Activated T-cell treated with anti-CD3 and anti-CD28 coated beads, Interleukin-2, amount 50 U/mL, for 4 hours (primary cell): ENCODE measurements around the gene RYR3. TPM values are rescaled to one million over a fixed set of nuclear protein-coding genes. Genes with fewer than 3 reads are reported as not detected.

Experiments
- ATAC-seq, 2 donors: fragments of 200-7000 bp; cut with Tn5 transposase; one replicate each; pipeline ENCODE4 v1.10.0; 2021
- DNase-seq: peaks from one replicate; pipeline ENCODE4 v3.0.0-alpha.2; 2020
- H3K27me3 Mint-ChIP-seq: one replicate; pipeline ENCODE4 v1.8.0; 2021; ENCODE audit warnings: low read depth, mixed read lengths
- H3K36me3 Mint-ChIP-seq: one replicate; pipeline ENCODE4 v1.8.0; 2022; ENCODE audit warnings: mixed read lengths; ENCODE audit not compliant: insufficient read depth
- H3K4me1 Mint-ChIP-seq: one replicate; pipeline ENCODE4 v1.8.0; 2021; ENCODE audit warnings: low read depth, mixed read lengths
- H3K4me3 Mint-ChIP-seq: one replicate; pipeline ENCODE4 v1.8.0; 2021; ENCODE audit warnings: mild to moderate bottlenecking, moderate library complexity, mixed read lengths
- H3K9me3 Mint-ChIP-seq: one replicate; pipeline ENCODE4 v1.8.0; 2021; ENCODE audit warnings: mixed read lengths
- total RNA-seq, 3 donors: library from RNA; stranded (reverse); gene quantifications; one replicate each; pipeline ENCODE4 v1.2.1, GENCODE V29; 2021

The RYR3 gene
- total RNA-seq, 3 donors from 2014 or later, result not detected

DNA sequence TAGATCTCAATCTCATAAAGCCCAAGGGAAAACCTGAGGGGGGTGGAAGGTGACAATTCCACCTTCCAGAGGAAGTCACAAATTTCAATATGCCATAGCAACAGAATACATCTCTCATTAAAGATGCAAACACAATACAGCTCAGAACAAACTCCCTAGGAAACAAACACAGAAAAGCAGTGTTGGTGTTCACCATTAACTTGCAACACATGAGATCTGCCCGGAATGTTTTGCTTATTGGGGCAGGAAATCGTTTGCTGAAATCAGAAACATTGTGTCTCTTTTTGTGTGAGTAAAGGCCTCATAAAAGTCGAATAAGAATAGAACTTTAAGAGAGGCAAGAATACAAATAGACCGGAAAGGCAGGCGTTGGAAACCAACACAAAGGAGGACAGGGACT, 5.8 kb upstream of the RYR3 start:
- Mint-ChIP-seq H3K9me3 (no peaks in the 10 kb centered on the region), H3K4me3 (no peak overlapping the region), H3K27me3 (peaks cover 20% of the 10 kb centered on the region), H3K4me1 (no peaks in the 10 kb centered on the region), H3K36me3 (no peaks in the 10 kb centered on the region)
- ATAC-seq (no peak), DNase-seq (no peak)

- Mint-ChIP-seq H3K9me3 (no peaks in the 10 kb centered on the region), H3K4me1 (peaks cover 4% of the 10 kb centered on the region), H3K36me3 (no peaks in the 10 kb centered on the region), H3K27me3 (peaks cover 52% of the 10 kb centered on the region), H3K4me3 (no peak overlapping the region)
- ATAC-seq (no peak), DNase-seq (no peak)
These were observed 1.0 kb upstream of the RYR3 start for GRCh38 chr15:33309602-33310276.

DNA sequence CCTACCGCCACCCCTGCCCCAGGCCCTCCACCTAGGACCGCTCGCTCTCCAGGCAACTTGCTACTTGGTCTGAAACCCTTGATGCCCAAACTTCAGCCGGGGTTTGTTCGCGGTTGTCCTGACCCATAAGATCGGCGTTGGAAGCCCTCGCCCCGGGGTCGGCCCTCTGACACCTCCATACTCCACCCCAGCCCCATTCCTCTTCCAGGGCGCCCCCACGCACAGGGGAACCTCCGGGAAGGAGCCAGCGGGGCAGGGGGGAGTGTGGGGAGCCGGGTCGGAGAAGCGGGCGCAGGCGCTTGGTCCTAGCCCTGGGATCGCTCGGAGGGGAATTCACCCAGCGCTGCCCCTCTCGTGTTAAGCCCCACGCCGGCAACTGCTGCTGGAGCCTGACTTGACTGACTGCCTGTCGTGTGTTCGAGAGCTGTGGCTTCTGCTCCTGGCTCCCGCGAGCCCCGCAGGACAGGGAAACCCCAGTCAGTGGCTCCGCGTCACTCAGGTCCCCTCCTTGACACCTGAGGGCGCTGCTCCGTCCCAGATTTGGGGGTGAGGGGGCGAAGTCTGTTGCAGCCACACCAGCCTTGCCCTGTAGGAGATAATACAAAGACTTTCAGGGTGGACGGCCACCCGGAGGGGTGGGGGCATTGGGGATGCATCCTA, 675 bp downstream of the RYR3 start:
- Mint-ChIP-seq H3K9me3 (no peaks in the 10 kb centered on the region), H3K4me1 (peaks cover 4% of the 10 kb centered on the region), H3K36me3 (no peaks in the 10 kb centered on the region), H3K27me3 (peaks cover 58% of the 10 kb centered on the region), H3K4me3 (no peak overlapping the region)
- no peak for DNase-seq
- no peak for ATAC-seq

- Mint-ChIP-seq H3K27me3 (peaks cover 61% of the 10 kb centered on the region), H3K4me3 (no peak overlapping the region)
These were observed 2.7 kb downstream of the RYR3 start for GRCh38 chr15:33313491-33313890.

GRCh38 chr15:33314069-33314468, 3.3 kb downstream of the RYR3 start:
- Mint-ChIP-seq H3K36me3 (no peaks in the 10 kb centered on the region), H3K27me3 (peaks cover 55% of the 10 kb centered on the region)

More at GRCh38 chr15:33313491-33313890, 2.7 kb downstream of the RYR3 start:
- Mint-ChIP-seq H3K9me3 (no peaks in the 10 kb centered on the region), H3K36me3 (no peaks in the 10 kb centered on the region), H3K4me1 (peaks cover 4% of the 10 kb centered on the region)
- no peak for ATAC-seq
- DNase-seq, result no peak

DNA sequence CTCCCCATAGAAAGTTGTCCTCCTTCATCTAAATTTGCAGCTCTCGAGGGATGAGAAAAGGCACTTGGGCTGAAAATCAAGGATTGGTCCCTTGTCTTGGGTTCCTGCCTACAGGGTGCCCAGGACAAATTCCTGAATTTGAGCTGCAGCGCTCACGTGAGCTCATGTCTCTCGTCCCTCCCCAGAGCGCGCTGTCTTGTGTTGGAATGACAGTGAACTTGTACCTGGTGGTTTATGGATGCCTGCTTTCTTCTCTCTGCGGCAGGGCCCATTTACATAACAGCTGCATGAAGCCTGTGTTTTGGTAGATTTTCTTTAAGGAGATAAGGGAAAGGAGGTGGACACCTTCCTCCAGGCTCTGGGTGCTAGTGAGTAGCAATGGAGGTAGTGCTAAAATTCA, 4.3 kb downstream of the RYR3 start:
- no peak for DNase-seq
- Mint-ChIP-seq H3K27me3 (peaks cover 47% of the 10 kb centered on the region), H3K4me3 (no peak overlapping the region), H3K36me3 (no peaks in the 10 kb centered on the region), H3K4me1 (peaks cover 3% of the 10 kb centered on the region), H3K9me3 (no peaks in the 10 kb centered on the region)
- no peak for ATAC-seq

More at GRCh38 chr15:33314069-33314468, 3.3 kb downstream of the RYR3 start:
- H3K4me1 Mint-ChIP-seq, result peaks cover 4% of the 10 kb centered on the region
- no peaks in the 10 kb centered on the region for H3K9me3 Mint-ChIP-seq
- DNase-seq (no peak), ATAC-seq (no peak)
- H3K4me3 Mint-ChIP-seq, result no peak overlapping the region

DNA sequence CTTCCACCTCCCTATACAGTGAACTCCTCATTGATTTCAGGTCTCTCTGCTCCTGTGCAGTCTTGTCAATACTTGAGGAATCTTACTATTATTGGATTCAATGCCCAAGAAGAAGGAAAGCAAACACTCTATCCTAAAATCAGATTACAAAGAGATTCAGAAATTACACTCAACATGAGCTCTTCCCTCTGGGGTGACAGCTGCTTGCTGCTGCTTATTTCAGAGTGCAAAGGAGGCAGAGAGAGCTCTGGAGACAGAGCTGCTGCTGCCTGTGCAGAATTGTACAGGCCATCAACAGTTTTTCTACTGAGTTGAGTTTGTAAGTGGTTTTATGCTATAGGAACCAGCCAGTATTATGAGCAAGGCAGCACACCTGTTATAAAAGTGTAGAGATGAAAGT, 7.1 kb downstream of the RYR3 start:
- Mint-ChIP-seq H3K27me3 (peaks cover 28% of the 10 kb centered on the region), H3K4me1 (no peaks in the 10 kb centered on the region), H3K36me3 (no peaks in the 10 kb centered on the region), H3K4me3 (no peak overlapping the region), H3K9me3 (no peaks in the 10 kb centered on the region)
- ATAC-seq, result no peak
- no peak for DNase-seq

- no peaks in the 10 kb centered on the region for H3K36me3 Mint-ChIP-seq
- H3K4me1 Mint-ChIP-seq, result peaks cover 10% of the 10 kb centered on the region
- peaks cover 12% of the 10 kb centered on the region for H3K27me3 Mint-ChIP-seq
- DNase-seq (no peak), ATAC-seq (no peak)
- no peaks in the 10 kb centered on the region for H3K9me3 Mint-ChIP-seq
- no peak overlapping the region for H3K4me3 Mint-ChIP-seq
These were observed 9.2 kb downstream of the RYR3 start for GRCh38 chr15:33320017-33320416.

DNA sequence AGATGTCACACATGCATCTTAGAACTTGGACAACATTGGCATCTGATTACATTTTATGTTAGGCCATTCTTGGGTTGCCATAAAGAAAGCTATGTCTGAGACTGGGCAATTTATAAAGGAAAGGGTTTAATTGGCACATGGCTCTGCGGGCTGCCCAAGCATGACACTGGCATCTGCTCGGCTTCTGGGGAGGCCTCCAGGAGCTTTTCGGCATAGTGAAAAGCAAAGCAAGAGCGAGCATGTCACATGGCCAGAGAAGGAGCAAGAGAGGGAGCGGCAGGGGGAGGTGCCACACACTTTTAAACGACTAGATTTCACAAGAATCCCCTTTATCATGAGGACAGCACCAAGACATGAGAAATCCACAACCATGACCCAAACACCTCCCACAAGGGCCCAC, 11.3 kb downstream of the RYR3 start:
- Mint-ChIP-seq H3K4me3 (no peak overlapping the region), H3K4me1 (peaks cover 10% of the 10 kb centered on the region), H3K9me3 (no peaks in the 10 kb centered on the region), H3K36me3 (no peaks in the 10 kb centered on the region), H3K27me3 (peaks cover 6% of the 10 kb centered on the region)
- DNase-seq (no peak), ATAC-seq (no peak)

- no peak for ATAC-seq
- no peak overlapping the region for H3K4me3 Mint-ChIP-seq
- H3K27me3 Mint-ChIP-seq, result peaks cover 4% of the 10 kb centered on the region
- no peak for DNase-seq
- H3K36me3 Mint-ChIP-seq, result no peaks in the 10 kb centered on the region
- peaks cover 10% of the 10 kb centered on the region for H3K4me1 Mint-ChIP-seq
- H3K9me3 Mint-ChIP-seq, result no peaks in the 10 kb centered on the region
These were observed 13.8 kb downstream of the RYR3 start for GRCh38 chr15:33324609-33325008.

- H3K36me3 Mint-ChIP-seq, result no peaks in the 10 kb centered on the region
- no peaks in the 10 kb centered on the region for H3K9me3 Mint-ChIP-seq
- ATAC-seq (no peak), DNase-seq (no peak)
- no peak overlapping the region for H3K4me3 Mint-ChIP-seq
- H3K27me3 Mint-ChIP-seq, result peaks cover 11% of the 10 kb centered on the region
- H3K4me1 Mint-ChIP-seq, result peaks cover 10% of the 10 kb centered on the region
These were observed 16.1 kb downstream of the RYR3 start for GRCh38 chr15:33326908-33327307.

- no peak for ATAC-seq
- peaks cover 10% of the 10 kb centered on the region for H3K4me1 Mint-ChIP-seq
- no peak overlapping the region for H3K4me3 Mint-ChIP-seq
- peaks cover 14% of the 10 kb centered on the region for H3K27me3 Mint-ChIP-seq
- no peaks in the 10 kb centered on the region for H3K9me3 Mint-ChIP-seq
- no peak for DNase-seq
- no peaks in the 10 kb centered on the region for H3K36me3 Mint-ChIP-seq
These were observed 17.3 kb downstream of the RYR3 start for GRCh38 chr15:33328106-33328505.

DNA sequence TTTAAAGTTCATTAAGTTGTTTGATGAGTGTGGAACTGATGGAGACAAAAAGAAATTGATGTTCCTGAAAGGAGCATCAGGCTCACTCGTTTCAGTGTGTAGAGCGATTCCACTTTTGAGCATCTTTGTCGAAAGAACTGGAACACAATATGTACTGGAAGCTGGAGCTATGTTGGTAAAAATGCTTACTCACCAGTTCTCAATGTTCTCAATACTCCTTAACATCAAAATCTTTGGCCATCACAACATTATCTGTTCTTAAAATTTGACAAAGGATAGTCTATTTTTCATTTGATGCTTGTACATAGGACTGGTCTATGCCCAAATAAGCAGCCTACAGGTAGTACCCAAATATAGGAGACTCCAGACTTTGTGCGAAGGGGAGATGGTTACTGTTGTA, 18.7 kb downstream of the RYR3 start:
- peaks cover 2% of the 10 kb centered on the region for H3K4me1 Mint-ChIP-seq
- no peak for DNase-seq
- H3K36me3 Mint-ChIP-seq, result no peaks in the 10 kb centered on the region
- peaks cover 25% of the 10 kb centered on the region for H3K27me3 Mint-ChIP-seq
- no peak for ATAC-seq
- H3K9me3 Mint-ChIP-seq, result no peaks in the 10 kb centered on the region
- H3K4me3 Mint-ChIP-seq, result no peak overlapping the region

- DNase-seq (no peak), ATAC-seq (no peak)
- Mint-ChIP-seq H3K4me3 (no peak overlapping the region), H3K9me3 (no peaks in the 10 kb centered on the region), H3K27me3 (peaks cover 23% of the 10 kb centered on the region), H3K4me1 (no peaks in the 10 kb centered on the region), H3K36me3 (no peaks in the 10 kb centered on the region)
These were observed 20.2 kb downstream of the RYR3 start for GRCh38 chr15:33330931-33331330.

GRCh38 chr15:33341953-33342352, 31.2 kb downstream of the RYR3 start:
- H3K9me3 Mint-ChIP-seq, result no peaks in the 10 kb centered on the region
- ATAC-seq (no peak), DNase-seq (no peak)
- H3K36me3 Mint-ChIP-seq, result no peaks in the 10 kb centered on the region
- H3K4me1 Mint-ChIP-seq, result no peaks in the 10 kb centered on the region
- no peaks in the 10 kb centered on the region for H3K27me3 Mint-ChIP-seq
- H3K4me3 Mint-ChIP-seq, result no peak overlapping the region
